Activated gamma-delta T cell treated with anti-CD3 and anti-CD28 coated beads, Interleukin-2, amount 50 U/mL, for 16 hours (primary cell): ENCODE measurements around the gene VAX1.

ENCODE experiments used
- DNase-seq: peaks from one replicate; pipeline ENCODE4 v3.0.0-alpha.2; 2020; ENCODE audit warnings: low read depth

VAX1 gene

DNA sequence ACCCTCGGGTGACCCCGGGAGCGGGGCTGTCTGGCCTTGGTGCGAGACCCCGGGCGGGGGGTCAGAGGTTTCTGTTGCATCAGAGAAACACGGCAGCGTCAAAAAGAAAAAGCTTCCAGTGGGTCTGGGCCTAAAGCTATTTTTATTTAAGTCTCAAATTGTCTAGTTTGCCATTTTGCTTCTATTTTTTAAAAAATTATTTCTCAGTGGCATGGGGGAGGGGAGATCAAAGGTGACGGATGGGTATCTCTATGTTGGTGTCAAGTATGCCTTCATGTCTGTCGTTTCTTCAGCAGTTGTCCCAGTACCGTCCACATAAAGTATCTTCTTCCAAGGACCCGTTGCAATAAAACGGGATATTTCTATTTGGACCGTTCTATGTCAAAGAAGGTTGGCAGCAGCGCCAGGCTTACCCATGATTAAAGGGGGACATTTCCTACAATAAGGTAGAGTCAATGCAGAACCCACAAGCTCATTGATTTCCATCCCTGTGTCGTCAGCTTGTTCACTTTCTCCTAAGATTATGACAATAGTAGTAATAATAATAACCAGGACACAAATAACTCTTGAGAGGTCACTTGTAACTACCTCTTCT lies 26.0 kb upstream of the VAX1 start:
- DNase-seq: no peak

DNA sequence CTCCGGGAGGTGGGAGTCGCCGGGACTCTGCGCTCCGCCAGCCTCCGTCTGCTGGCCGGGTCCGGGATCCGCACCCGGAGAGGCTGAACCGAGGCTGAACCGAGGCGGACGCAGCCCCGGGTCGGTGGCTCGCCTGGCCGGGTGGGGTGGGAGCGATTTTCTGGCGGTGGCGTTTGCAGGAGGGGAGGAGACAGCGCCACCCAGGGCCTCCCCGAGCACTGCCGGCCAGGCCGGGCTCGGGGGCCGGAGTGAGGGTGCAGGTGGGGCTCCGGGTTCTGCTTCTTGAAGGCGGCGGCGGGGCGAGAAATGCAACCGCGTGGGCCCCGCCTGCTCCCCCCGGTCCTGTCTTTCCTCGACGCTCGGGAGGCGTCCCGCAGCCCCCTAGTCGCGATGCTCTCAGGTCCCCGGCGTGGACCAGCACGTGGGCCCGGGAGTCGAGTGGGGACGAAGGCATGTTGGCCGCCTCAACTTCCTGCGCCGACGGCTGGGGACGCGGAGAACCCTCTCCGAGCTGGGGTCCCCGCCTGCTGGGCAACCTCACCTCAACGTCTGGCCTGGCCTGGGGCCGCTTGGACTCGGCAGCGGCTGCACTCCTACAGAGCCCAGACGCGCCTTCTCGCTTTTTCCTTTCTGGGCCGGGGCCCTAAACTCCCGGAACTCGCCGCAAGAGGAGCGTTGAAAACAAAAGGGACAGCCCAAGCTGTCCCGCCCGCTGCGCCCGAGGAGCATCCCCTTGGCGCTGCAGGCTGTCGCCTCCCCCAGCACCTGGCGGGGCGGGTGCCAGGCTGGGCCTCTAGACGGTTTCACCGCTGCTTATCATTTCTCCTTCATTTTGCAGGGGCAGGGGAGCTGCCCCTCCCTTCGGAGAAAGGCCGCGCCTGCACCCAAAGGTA lies 25.2 kb upstream of the VAX1 start:
- no peak for DNase-seq

DNA sequence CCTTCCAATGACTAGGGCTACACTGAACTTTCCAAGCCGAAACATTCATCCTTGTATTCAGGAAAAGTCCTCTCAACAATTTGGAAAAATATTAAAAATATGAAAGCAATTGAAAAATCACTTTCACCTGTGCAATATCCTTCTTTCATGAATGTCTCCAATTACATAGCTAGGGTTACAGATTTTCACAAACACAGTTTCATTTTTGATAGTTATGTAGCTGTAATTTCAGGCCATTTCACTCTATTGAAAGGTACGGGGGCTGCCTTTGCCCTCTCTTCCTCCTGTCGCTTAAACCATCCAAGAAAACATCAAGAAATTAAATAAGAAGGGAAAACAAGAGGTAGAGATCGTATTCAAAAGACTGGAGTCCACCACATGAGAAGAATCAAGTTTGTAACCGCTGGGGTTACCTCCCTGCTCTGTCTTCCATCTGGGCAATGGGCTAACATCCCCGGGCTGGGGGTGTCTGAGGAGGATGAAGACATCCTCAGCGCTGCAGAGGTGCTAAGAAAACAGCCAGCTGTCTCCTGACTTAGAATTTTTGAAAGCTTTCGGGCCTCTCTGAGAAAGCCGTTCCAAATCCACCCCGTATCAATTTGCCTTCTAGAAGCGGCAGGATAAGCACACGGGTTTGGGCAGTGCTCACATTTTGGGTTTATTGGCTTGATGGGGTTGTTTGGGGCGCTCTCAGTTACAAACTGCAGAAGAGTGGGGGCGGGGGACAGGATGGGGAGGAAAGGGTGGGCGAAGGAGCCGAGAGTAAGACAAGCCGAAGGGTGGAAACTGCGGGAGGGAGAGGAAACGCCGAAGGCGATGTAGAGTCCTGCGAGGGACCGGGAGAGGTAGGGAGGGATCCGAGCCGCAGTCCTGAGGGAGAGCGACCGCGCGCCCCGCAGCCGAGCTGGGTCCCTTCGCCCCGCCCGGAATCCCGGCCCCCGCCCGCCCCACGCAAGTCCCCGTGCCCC lies 24.3 kb upstream of the VAX1 start:
- DNase-seq: no peak

DNA sequence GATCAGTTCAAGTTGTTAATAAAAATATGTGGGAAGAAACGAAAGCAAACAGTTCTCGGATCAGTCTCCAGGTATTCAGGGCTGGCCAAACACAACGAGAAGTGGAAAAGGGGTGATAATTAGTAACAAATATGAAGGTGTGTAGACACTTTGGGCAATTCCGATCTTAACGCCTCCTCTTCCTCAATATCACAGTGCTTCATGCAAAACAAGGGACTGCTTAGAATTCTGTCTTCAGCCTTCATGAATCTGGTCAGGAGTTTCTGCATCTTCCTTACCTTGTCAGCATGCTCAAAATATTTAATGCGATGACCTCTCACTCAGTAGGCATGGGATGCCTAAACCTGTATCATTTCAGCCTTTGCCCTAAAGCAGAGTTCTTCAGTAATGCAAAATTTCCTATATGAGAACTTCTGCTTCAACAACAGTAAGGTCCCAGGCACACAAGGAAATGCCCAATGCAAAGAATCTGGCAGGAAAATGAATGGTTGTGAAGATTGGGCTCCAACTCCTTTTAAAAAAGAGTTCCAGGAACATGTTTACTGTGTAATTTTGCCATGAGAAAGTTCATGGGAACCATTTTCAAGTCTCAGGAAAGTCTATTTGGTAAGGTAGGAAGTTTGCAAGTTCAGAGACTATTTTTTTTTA lies 23.4 kb upstream of the VAX1 start:
- no peak for DNase-seq

DNA sequence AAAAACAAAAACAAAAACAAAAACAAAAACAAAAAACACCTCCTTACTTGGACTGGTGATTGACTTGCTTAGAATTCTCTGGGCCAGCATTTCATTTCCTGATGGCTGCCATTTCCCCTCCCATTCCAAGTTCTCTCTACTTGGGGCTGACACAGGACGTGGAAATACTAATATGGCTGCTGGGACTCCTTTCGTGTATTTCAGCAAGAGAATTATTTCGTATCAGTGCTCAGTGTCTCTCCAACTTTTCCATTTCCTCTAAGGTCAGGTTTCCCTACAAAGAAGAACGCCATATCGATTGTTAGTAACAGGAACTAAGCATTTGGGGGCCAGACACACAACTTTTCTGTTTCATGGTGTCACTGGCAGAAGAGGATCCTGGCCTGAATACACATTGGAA lies 22.5 kb upstream of the VAX1 start:
- DNase-seq: no peak

DNA sequence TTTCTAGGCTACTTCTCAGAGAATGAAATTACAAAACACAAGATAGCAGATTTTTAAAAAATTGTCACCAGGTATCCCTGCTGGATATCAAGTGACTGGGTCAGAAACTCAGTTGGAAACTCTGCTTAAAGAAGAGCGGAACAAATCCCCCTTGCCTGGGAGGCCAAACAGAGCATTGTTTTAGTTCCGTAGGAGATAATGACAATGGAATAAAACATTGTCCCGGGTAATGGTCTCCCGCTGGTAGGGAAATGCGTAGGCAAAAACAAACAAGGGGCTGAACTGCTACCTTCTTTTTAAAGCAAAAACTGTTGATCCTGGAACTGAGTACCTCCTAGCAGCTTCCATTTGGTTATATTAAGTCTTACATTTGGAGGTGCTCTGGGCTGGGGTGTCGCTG lies 21.3 kb upstream of the VAX1 start:
- no peak for DNase-seq

DNA sequence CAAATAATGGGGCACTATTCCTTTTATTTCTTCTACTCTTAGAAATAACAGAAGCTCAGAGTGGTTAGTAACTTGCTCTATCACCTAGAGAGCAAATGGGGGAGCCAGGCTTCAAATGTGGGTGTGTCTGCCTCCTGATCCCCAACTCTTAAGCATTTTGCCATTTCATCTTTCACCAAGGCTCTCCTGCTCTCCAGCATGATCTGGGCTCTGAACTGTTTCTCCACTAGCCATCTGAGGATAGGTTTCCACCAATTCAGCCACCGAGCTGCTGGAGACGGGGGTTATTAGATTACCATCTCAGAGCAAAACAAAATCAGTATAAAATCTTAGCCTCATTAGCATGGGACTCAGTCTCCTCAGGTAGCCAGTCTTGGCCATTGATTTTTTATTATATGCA lies 20.2 kb upstream of the VAX1 start:
- DNase-seq: no peak

DNA sequence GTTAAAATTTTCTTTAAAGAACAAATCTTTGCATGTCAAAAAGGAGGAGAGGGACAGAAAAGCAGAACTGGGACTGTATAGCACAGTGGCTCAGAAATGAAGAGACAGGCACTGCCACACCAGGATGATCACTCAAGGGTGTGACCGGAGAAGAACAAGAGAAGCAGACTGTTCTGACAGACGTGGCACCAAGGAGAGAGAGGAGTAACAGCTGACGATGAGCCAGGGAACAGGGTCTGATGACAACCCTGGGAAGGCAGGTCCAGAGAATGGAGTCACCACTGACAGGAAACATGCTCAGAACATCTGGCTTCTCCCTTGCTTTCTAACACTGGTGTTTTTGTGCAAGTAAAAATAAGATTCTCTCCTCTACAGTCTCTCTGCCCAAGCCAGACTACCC lies 14.6 kb upstream of the VAX1 start:
- DNase-seq: no peak

DNA sequence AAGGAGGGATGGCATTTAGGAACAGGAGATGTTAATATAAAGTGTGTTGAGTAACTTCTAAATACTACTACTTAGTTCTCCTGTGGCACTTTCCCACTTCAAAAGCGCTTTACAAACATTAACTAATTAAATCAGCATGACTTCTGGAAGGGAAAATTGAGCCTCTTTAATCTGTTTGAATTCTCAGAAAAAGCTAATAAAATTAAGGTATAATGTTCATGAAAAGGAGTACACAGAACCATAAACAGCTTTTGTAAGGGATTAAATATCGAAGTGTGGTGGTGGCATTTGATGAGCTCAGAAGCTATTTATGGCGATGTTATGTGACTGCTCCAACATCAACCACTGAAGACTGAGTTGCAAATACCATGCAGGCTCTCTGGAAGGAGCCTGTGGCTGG lies 10.2 kb upstream of the VAX1 start:
- no peak for DNase-seq

DNA sequence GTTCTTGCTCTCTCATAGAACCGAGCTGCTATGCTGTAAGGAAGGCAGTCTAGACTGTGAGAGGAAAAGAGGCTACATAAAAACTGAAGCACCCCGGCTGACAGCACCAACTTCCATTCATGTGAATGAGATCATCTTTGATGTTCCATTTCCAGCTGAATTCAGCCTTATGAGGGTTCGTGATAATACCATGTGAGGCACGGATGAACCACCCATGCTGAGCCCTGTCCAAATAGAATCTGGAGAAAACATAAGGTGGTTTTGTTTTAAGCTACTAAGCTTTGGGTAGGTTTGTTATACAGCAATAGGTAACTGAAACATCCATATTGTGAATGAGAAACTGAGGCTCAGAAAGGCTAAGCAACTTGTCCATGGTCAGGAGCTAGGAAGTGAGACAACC lies 6.9 kb upstream of the VAX1 start:
- no peak for DNase-seq

DNA sequence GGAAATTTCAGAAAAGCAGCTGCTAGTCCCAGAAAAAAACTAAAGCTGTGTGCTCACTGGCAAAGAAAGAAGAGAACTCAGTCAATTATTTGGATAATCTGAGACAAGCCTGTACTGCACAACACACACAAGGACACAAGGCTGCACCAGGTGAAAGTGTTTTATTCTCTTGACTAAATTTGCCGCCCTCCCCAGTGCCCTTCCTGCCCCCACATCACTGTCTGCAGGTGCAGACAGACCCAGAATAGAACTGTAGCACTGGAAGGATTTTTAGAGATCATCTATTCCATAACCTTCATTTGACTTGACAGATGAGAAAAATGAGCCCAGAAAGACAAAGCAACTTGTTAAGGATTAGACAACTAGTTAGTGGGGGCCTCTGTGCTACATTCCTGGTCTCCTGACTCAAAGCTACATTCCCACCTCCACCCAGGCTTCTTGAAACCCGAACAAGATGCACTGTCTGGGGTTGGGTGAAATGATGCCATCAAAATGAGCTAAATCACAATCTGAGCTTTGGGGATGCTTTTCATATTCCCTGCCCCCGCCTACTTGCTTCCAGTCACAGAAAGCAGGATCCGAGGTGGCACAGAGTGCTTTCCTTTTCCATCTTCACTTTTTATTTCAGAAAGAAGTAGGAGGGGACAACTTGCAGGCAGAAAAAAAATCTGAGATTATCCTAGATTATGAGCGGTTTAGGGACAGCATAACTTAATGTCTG lies 5.2 kb upstream of the VAX1 start:
- no peak for DNase-seq

DNA sequence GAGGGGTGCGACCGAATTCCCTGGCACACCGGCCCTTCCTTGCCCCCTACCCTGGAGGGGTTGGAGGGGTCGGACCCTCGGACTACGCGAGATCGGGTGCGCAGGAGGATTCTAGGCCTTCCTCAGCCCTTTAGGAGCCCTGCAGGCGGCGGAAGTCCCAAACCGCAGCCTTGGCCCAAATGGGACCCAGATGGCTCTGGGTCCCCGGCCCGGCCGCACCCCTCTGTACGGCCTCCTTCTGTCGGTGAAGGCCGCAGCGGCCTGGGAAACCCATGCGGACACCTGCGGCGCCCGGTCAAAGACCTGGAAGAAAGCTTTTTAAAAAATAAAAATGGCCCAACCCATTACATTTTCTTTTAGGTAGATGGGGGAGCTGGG lies 2.4 kb upstream of the VAX1 start:
- DNase-seq: no peak

DNA sequence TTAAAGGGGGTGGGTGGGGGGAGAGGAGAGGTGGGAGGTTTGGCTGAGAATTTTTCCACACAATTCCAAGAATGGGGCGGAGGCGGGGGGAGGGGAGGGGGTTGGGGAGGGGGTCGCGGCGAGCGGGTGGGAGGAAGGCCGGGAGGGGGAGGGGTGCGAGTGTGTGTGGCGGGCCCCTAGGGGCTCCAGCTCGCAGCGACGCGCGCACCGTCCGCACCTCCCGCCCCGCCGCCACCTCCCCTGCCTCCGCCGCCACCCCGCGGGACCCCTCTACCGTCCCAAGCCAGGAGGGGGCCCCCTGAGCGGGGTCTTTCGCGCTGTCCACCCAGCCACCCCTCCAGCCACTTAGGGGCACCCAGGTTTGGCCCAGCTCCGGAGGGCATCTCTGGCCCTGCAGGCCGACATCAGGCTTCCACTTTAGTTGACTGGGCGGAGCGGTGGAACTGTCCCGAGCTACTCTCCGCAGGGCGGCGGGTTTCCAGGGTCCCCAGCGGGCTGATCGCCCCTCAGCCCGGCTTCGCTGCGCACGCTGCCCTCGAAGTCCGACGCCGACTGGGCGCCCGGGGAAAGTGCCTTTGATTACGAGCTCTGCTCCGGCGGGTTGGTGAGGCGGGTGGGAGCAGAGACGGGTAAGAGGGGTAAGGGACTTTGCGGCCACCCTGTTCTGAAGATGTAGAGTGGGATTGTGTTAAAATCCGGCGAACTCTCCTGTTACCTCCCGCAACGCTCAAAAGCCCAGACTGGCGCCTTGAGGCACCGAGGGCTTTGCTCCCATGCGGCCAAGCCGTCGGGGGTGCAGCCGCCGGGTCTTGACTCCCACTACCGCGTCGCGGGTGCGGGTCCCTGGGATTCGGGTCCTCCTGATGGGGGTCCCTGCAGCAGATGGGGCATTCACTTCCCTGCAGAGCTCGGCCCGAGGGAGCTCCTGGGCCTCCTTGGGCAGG lies 1.8 kb upstream of the VAX1 start:
- no peak for DNase-seq

DNA sequence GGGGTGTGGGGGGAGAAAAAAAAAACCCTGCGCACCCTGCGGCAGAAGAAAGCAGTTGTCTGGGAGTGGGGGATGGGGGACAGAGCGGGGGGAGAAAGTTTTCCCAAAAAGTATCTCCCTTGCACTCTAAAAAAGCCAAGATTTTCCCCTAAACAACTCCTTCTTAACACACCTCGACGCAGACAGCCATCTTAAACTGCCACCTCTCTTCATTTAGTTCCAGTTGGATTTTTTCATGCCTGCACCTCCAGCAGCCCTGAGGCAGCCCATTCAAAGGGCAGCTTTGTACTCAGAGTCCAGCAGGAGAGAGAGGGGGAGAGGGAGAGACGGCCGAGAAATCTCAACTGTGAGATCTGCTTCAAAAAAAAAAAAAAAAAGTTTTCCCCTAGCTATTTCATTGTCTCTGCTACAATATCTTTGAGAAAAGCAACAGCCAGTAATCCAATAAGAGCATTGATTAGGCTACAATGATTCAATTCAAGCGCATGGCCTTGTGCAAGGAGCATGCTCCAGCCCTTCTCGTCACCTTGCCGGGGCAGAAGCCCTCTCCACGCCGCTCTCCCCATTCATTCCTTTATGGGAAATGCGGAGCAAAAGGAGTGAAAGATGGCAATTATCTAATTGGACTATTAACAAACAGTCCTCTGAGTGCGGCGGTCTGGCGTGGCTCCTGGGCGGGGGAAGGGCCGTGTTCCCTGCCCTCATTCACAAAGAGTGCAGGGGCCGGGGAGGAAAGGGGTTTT lies 939 bp upstream of the VAX1 start:
- no peak for DNase-seq

DNA sequence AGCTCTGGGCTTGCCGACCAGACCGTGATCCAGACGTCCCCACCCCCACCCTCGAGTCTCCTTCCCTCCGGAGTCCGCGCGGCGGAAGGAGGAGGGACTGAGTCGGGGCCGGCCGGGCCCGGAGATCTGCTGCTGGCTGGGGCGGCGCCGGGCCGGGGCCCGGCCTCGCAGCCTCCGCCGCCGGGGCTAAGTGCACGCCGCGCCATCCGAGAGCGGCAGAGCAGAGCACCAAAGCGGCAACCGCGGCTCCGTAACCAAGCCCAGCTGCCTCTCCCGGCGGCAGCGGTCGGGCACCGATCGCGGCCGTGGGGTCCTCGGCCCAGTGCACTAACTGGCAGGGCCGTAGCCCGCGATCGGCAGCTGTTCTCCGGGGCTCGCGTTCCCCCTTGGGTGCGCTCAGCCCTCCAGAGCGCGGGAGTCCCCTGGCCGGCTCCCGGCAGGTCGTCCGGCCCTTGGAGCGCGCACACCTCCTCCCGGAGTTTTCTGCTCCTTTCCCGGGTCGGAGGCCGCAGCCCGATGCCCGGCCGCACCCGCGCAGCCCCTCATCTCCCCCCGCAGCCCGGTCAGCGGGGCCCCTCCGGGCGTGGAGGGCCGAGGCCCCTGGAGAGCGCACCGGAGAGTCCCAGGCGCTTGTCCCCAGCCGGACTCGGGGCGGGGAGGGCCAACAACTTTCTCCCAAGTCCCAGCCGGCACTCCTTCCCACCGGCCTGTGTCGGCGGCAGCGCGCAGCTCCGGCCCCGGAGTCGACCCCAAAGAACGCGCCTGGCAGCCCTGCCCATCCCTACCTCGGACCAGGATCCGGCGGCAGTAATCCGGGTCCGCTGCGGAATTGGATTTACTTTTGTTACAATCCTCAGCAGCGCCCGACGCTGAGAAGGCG lies 799 bp downstream of the VAX1 start:
- no peak for DNase-seq

DNA sequence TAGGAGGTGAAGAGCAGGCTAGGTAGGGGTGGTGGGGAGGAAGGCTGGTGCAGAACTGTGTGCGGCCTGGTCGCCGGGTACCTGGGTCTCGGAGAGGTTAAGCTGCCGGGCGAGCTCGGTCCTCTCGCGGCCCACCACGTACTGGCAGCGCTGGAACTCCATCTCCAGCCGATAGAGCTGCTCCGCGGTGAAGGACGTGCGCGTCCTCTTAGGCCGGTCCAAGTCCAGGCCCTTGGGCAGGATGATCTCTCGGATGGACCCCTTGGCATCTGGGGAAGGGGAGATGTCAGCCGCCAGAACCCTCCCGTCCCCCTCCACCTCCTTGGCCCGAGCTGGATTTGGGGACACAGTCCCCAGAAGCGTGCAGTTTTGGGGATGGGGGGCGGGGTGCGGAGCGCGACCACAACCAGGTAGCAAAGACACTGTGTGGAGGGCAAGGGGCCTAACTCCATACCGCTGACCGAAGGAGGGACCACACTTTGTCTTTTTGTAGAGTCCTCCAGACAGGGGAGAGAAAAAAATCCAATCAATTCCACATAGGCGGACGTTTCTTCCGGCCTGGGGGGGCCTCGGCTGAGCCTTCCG lies 1.6 kb downstream of the VAX1 start:
- no peak for DNase-seq

DNA sequence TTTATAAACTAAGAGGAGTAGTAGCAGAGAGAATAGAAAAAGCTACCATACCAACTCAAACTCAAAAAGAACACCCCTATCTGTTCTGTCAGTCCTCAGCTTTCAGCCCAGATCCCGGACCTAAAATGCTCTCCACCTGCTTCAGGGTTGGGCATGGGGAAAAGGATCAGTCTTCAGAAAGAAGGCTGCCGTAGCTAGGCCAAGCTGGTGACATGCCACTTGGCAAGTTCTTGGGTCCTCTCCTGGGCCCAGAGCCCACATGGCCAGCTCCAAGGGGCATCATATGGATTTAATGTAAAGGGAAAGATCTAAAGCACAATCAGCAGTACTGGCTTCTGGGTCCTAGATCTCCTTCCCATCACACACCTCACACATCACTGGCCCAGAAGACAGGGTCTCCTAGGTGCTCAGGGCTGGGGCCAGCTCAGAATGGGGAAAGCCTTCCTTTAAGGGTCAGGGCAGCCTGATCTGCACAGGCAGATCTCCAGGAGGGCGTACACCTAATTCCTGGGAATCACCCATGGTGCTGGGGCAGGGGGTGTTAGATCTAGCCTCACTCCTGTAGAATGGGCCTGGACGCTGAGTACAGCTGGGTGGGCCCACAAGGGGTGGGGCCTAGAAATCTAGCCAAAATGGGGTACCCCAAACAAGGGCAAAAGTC lies 2.5 kb downstream of the VAX1 start:
- DNase-seq: no peak

DNA sequence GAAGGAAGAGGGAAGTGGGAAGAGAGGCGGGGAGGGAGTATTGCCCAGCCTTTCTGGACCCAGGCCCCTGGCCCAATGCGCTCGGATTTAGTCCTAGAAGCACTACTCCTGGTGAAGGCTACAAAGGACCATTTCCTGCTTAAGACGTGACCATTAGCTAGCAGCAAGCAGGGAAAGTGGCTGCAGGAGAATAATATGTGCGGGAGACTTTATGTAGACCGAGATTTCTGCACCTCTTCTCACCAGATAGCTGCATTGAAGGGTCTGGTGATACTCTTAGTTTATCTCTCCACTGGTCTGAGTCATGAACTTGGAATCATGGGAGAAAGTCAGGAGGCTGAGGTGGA lies 3.1 kb downstream of the VAX1 start:
- no peak for DNase-seq
